HEK293 (cell line): ENCODE results near the gene PLSCR3.

Experiments
- CTCF ChIA-PET: fragments of 350-600 bp; formaldehyde crosslinking; extraction: SDS; loops from one replicate; lab custom pipeline; 2021; ENCODE audit warnings: antibody characterized with exemption; lab: Yijun Ruan, JAX
- POLR2A ChIA-PET: fragments of 300-600 bp; formaldehyde crosslinking; extraction: SDS; loops from one replicate; lab custom pipeline; 2020; ENCODE audit warnings: antibody characterized with exemption, inconsistent platforms; lab: Yijun Ruan, JAX
- H3K27ac ChIP-seq: fragments of 200-500 bp; sonication (Bioruptor generic); 2 replicates; pipeline ENCODE4 v1.5.1; 2014; ENCODE audit warnings: low read depth, low read length, control low read depth, inconsistent platforms; ENCODE audit errors: extremely low read depth
- H3K36me3 ChIP-seq, 2 experiments: fragments of 200-500 bp in 1 of 2; sonication (Bioruptor generic) in 1 of 2; 1 replicate in 1 of 2; 2 replicates in 1 of 2; pipeline ENCODE4 v1.5.1; 2014 to 2017; ENCODE audit warnings: inconsistent platforms in 2 of 2, low read length in 2 of 2; ENCODE audit not compliant: control insufficient read depth in 2 of 2, insufficient read depth in 1 of 2
- H3K4me1 ChIP-seq: fragments of 200-500 bp; sonication (Bioruptor generic); 2 replicates; pipeline ENCODE4 v1.5.1; 2014; ENCODE audit warnings: mild to moderate bottlenecking, low read length, inconsistent platforms; ENCODE audit not compliant: control insufficient read depth, insufficient read depth
- H3K4me3 ChIP-seq: 2 replicates; pipeline ENCODE4 v1.5.1; 2011; ENCODE audit warnings: low read depth, mild to moderate bottlenecking, control low read depth, low read length, moderate library complexity
- H3K9me3 ChIP-seq: fragments of 200-500 bp; sonication (Bioruptor generic); 2 replicates; pipeline ENCODE4 v1.5.1; 2014; ENCODE audit warnings: low read depth, low read length, inconsistent platforms; ENCODE audit not compliant: control insufficient read depth, insufficient read depth
- BCL11A ChIP-seq: fragments of 450-650 bp; formaldehyde crosslinking; IDR thresholded peaks from 2 replicates; pipeline ENCODE4 v1.5.1; 2016; ENCODE audit warnings: low read depth, missing biosample characterization, missing genetic modification characterization
- HOXA7 ChIP-seq: sonication (generic); formaldehyde crosslinking; IDR thresholded peaks from 2 replicates; pipeline ENCODE4 v1.8.1; 2022; ENCODE audit warnings: missing genetic modification reagents, borderline replicate concordance
- HOXC10 ChIP-seq: sonication (generic); formaldehyde crosslinking; IDR thresholded peaks from 2 replicates; pipeline ENCODE4 v1.8.1; 2023; ENCODE audit warnings: mild to moderate bottlenecking, missing genetic modification reagents
- KLF10 ChIP-seq: fragments of 450-650 bp; IDR thresholded peaks from 2 replicates; pipeline ENCODE4 v1.5.1; 2018; ENCODE audit warnings: missing biosample characterization, mild to moderate bottlenecking, missing genetic modification characterization
- PBX3 ChIP-seq: sonication (generic); formaldehyde crosslinking; IDR thresholded peaks from 2 replicates; pipeline ENCODE4 v1.8.1; 2022; ENCODE audit warnings: mild to moderate bottlenecking, moderate library complexity, missing genetic modification reagents
- SP2 ChIP-seq: fragments of 450-650 bp; formaldehyde crosslinking; IDR thresholded peaks from 2 replicates; pipeline ENCODE4 v1.5.1; 2016; ENCODE audit warnings: missing biosample characterization, missing genetic modification characterization
- TCF7L2 ChIP-seq: IDR thresholded peaks from 2 replicates; pipeline ENCODE4 v1.6.1; 2011; ENCODE audit warnings: low read depth, mild to moderate bottlenecking, inconsistent platforms, low read length, moderate library complexity, borderline replicate concordance
- ZNF248 ChIP-seq: fragments of 450-650 bp; formaldehyde crosslinking; IDR thresholded peaks from 2 replicates; pipeline ENCODE4 v1.5.1; 2017; ENCODE audit warnings: missing biosample characterization, missing genetic modification characterization
- ZNF398 ChIP-seq: fragments of 450-650 bp; formaldehyde crosslinking; IDR thresholded peaks from 2 replicates; pipeline ENCODE4 v1.5.1; 2017; ENCODE audit warnings: missing biosample characterization, missing genetic modification characterization
- ZNF529 ChIP-seq: fragments of 450-650 bp; formaldehyde crosslinking; IDR thresholded peaks from 2 replicates; pipeline ENCODE4 v1.5.1; 2017; ENCODE audit warnings: missing genetic modification characterization, missing biosample characterization; ENCODE audit not compliant: insufficient replicate concordance
- ZNF544 ChIP-seq: fragments of 450-650 bp; formaldehyde crosslinking; IDR thresholded peaks from 2 replicates; pipeline ENCODE4 v1.5.0; 2017; ENCODE audit warnings: missing biosample characterization, missing genetic modification characterization
- ZNF776 ChIP-seq: fragments of 450-650 bp; formaldehyde crosslinking; IDR thresholded peaks from 2 replicates; pipeline ENCODE4 v1.5.0; 2017; ENCODE audit warnings: missing biosample characterization, missing genetic modification characterization, borderline replicate concordance
- ZSCAN18 ChIP-seq: fragments of 450-650 bp; formaldehyde crosslinking; IDR thresholded peaks from 2 replicates; pipeline ENCODE4 v1.5.1; 2016; ENCODE audit warnings: missing biosample characterization, missing genetic modification characterization
- TF ChIP-seq, protein P1 (sequence below): IDR thresholded peaks from 2 replicates; pipeline ENCODE4 v1.6.1; 2011; ENCODE audit warnings: mild to moderate bottlenecking, low read depth, low read length, borderline replicate concordance
- TF ChIP-seq, protein P2 (sequence below): fragments of 450-650 bp; formaldehyde crosslinking; conservative IDR thresholded peaks from 2 replicates; pipeline ENCODE4 v1.5.1; 2016; ENCODE audit warnings: low read depth, missing biosample characterization, missing genetic modification characterization
- TF ChIP-seq, protein P3 (sequence below): fragments of 450-650 bp; formaldehyde crosslinking; IDR thresholded peaks from 2 replicates; pipeline ENCODE4 v1.5.1; 2016; ENCODE audit warnings: missing biosample characterization, missing genetic modification characterization
- TF ChIP-seq, protein P4 (sequence below): fragments of 450-650 bp; formaldehyde crosslinking; IDR thresholded peaks from 2 replicates; pipeline ENCODE4 v1.5.1; 2016; ENCODE audit warnings: missing biosample characterization, missing genetic modification characterization, borderline replicate concordance

The PLSCR3 gene

GRCh38 chr17:7370853-7371252 lies 23.5 kb downstream of the PLSCR3 start:
- Histone ChIP-seq H3K9me3 (no peaks in the 10 kb centered on the region), H3K4me3 (no peak overlapping the region), H3K27ac (no peak overlapping the region), H3K4me1 (no peaks in the 10 kb centered on the region), H3K36me3 (no peaks in the 10 kb centered on the region)
- CTCF ChIA-PET = interaction anchor here (0.6 to 1.9 kb wide), 6 partner anchors 9 to 190 kb away, joined by 3 to 13 read pairs (median 4); no protein-coding TSS in a partner anchor
- TF ChIP-seq TCF7L2 (no peak), HOXA7 (no peak), ZNF248 (no peak)
- POLR2A ChIA-PET = interaction anchor here (0.7 to 1.7 kb wide), 3 partner anchors 23 to 156 kb away, joined by 3 to 4 read pairs (median 4); partner anchors contain the start of genes PLSCR3 and TMEM256

DNA sequence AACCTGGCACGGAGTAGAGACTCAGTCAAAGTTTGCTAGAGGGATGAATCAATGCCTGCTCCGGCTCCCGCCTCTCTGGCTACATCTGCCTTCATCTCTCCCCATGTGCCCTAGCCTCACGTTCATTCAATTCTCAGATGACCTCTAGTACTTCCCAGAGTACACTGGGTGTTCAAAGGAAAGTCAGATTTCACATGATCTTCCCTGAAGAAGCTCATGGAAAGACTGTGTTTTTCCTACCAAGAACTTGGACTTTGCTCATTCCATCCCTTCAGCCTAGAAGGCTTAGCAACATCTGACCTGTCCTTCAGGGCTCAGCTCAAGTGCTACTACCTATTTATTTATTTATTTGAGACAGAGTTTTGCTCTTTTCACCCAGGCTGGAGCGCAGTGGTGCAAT lies 24.5 kb downstream of the PLSCR3 start:
- CTCF ChIA-PET = interaction anchor here (0.8 to 1.9 kb wide), 5 partner anchors 13 to 191 kb away, joined by 3 to 13 read pairs (median 4); no protein-coding TSS in a partner anchor
- Histone ChIP-seq H3K9me3 (no peaks in the 10 kb centered on the region), H3K27ac (no peak overlapping the region), H3K4me1 (no peaks in the 10 kb centered on the region), H3K4me3 (no peak overlapping the region), H3K36me3 (no peaks in the 10 kb centered on the region)
- POLR2A ChIA-PET = interaction anchor here (1.7 kb wide), 1 partner anchor 34 kb away, joined by 4 read pairs; the partner anchor contains the start of gene TMEM256
- TF ChIP-seq PBX3 (CRISPR knock-in tag) (no peak), ZNF544 (tag by site-specific recombination) (no peak), BCL11A (tag by site-specific recombination) (no peak), ZNF248 (no peak), ZNF529 (tag by site-specific recombination) (no peak), KLF10 (tag by site-specific recombination) (no peak), ZNF398 (tag by site-specific recombination) (no peak), ZNF776 (tag by site-specific recombination) (no peak), HOXC10 (CRISPR knock-in tag) (no peak), ZSCAN18 (tag by site-specific recombination) (no peak), SP2 (tag by site-specific recombination) (no peak)
- TF ChIP-seq, protein P1, sequence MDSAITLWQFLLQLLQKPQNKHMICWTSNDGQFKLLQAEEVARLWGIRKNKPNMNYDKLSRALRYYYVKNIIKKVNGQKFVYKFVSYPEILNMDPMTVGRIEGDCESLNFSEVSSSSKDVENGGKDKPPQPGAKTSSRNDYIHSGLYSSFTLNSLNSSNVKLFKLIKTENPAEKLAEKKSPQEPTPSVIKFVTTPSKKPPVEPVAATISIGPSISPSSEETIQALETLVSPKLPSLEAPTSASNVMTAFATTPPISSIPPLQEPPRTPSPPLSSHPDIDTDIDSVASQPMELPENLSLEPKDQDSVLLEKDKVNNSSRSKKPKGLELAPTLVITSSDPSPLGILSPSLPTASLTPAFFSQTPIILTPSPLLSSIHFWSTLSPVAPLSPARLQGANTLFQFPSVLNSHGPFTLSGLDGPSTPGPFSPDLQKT = no peak
- TF ChIP-seq, protein P2, sequence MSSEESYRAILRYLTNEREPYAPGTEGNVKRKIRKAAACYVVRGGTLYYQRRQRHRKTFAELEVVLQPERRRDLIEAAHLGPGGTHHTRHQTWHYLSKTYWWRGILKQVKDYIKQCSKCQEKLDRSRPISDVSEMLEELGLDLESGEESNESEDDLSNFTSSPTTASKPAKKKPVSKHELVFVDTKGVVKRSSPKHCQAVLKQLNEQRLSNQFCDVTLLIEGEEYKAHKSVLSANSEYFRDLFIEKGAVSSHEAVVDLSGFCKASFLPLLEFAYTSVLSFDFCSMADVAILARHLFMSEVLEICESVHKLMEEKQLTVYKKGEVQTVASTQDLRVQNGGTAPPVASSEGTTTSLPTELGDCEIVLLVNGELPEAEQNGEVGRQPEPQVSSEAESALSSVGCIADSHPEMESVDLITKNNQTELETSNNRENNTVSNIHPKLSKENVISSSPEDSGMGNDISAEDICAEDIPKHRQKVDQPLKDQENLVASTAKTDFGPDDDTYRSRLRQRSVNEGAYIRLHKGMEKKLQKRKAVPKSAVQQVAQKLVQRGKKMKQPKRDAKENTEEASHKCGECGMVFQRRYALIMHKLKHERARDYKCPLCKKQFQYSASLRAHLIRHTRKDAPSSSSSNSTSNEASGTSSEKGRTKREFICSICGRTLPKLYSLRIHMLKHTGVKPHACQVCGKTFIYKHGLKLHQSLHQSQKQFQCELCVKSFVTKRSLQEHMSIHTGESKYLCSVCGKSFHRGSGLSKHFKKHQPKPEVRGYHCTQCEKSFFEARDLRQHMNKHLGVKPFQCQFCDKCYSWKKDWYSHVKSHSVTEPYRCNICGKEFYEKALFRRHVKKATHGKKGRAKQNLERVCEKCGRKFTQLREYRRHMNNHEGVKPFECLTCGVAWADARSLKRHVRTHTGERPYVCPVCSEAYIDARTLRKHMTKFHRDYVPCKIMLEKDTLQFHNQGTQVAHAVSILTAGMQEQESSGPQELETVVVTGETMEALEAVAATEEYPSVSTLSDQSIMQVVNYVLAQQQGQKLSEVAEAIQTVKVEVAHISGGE (tag by site-specific recombination) = no peak
- TF ChIP-seq, protein P3, sequence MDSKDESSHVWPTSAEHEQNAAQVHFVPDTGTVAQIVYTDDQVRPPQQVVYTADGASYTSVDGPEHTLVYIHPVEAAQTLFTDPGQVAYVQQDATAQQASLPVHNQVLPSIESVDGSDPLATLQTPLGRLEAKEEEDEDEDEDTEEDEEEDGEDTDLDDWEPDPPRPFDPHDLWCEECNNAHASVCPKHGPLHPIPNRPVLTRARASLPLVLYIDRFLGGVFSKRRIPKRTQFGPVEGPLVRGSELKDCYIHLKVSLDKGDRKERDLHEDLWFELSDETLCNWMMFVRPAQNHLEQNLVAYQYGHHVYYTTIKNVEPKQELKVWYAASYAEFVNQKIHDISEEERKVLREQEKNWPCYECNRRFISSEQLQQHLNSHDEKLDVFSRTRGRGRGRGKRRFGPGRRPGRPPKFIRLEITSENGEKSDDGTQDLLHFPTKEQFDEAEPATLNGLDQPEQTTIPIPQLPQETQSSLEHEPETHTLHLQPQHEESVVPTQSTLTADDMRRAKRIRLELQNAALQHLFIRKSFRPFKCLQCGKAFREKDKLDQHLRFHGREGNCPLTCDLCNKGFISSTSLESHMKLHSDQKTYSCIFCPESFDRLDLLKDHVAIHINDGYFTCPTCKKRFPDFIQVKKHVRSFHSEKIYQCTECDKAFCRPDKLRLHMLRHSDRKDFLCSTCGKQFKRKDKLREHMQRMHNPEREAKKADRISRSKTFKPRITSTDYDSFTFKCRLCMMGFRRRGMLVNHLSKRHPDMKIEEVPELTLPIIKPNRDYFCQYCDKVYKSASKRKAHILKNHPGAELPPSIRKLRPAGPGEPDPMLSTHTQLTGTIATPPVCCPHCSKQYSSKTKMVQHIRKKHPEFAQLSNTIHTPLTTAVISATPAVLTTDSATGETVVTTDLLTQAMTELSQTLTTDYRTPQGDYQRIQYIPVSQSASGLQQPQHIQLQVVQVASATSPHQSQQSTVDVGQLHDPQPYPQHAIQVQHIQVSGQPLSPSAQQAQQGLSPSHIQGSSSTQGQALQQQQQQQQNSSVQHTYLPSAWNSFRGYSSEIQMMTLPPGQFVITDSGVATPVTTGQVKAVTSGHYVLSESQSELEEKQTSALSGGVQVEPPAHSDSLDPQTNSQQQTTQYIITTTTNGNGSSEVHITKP (tag by site-specific recombination) = no peak
- TF ChIP-seq, protein P4, sequence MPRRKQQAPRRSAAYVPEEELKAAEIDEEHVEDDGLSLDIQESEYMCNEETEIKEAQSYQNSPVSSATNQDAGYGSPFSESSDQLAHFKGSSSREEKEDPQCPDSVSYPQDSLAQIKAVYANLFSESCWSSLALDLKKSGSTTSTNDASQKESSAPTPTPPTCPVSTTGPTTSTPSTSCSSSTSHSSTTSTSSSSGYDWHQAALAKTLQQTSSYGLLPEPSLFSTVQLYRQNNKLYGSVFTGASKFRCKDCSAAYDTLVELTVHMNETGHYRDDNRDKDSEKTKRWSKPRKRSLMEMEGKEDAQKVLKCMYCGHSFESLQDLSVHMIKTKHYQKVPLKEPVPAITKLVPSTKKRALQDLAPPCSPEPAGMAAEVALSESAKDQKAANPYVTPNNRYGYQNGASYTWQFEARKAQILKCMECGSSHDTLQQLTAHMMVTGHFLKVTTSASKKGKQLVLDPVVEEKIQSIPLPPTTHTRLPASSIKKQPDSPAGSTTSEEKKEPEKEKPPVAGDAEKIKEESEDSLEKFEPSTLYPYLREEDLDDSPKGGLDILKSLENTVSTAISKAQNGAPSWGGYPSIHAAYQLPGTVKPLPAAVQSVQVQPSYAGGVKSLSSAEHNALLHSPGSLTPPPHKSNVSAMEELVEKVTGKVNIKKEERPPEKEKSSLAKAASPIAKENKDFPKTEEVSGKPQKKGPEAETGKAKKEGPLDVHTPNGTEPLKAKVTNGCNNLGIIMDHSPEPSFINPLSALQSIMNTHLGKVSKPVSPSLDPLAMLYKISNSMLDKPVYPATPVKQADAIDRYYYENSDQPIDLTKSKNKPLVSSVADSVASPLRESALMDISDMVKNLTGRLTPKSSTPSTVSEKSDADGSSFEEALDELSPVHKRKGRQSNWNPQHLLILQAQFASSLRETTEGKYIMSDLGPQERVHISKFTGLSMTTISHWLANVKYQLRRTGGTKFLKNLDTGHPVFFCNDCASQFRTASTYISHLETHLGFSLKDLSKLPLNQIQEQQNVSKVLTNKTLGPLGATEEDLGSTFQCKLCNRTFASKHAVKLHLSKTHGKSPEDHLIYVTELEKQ (tag by site-specific recombination) = no peak
